Natural killer cell (primary cell): ENCODE measurements around the gene DRG2. TPM values are rescaled to one million over a fixed set of nuclear protein-coding genes. Genes with fewer than 3 reads are reported as not detected.

Source experiments
- ATAC-seq, 3 donors: fragments of 150-1000 bp in 2 of 3; fragments of 200-7000 bp in 1 of 3; cut with Tn5 transposase; 1 replicate in 1 of 3; 2 replicates in 2 of 3; pipeline ENCODE4 v1.10.0; 2021; ENCODE audit warnings: mild to moderate bottlenecking in 2 of 3, moderate library complexity in 2 of 3
- DNase-seq, 2 donors: peaks; one replicate each; pipeline versions ENCODE4 v3.0.0 to v3.0.0-alpha.2; 2013 to 2021; ENCODE audit warnings: mixed read lengths in 1 of 2
- H3K27ac ChIP-seq: one replicate; pipeline ENCODE4 v1.5.1; 2013; ENCODE audit warnings: mild to moderate bottlenecking, low read length
- H3K27me3 ChIP-seq: one replicate; pipeline ENCODE4 v1.6.1; 2013; ENCODE audit warnings: low read length; ENCODE audit not compliant: control insufficient read depth, insufficient read depth
- H3K36me3 ChIP-seq: one replicate; pipeline ENCODE4 v1.6.1; 2013; ENCODE audit warnings: low read length; ENCODE audit not compliant: control insufficient read depth, insufficient read depth
- H3K4me1 ChIP-seq: one replicate; pipeline ENCODE4 v1.6.1; 2013; ENCODE audit warnings: low read length; ENCODE audit not compliant: control insufficient read depth, insufficient read depth
- H3K4me3 ChIP-seq: one replicate; pipeline ENCODE4 v1.5.1; 2013; ENCODE audit warnings: low read length
- H3K9me3 ChIP-seq: one replicate; pipeline ENCODE4 v1.6.1; 2013; ENCODE audit warnings: low read length; ENCODE audit not compliant: control insufficient read depth, insufficient read depth
- H3K27ac Mint-ChIP-seq, 2 donors: one replicate each; pipeline ENCODE4 v1.8.0; 2022; ENCODE audit warnings: mild to moderate bottlenecking in 2 of 2, mixed read lengths in 2 of 2, moderate library complexity in 1 of 2
- H3K27me3 Mint-ChIP-seq, 2 donors: one replicate each; pipeline ENCODE4 v1.8.0; 2022; ENCODE audit warnings: low read depth in 2 of 2, mixed read lengths in 2 of 2
- H3K36me3 Mint-ChIP-seq: one replicate; pipeline ENCODE4 v1.8.0; 2022; ENCODE audit warnings: mixed read lengths
- H3K4me1 Mint-ChIP-seq, 2 donors: one replicate each; pipeline ENCODE4 v1.8.0; 2022; ENCODE audit warnings: mixed read lengths in 2 of 2
- H3K4me3 Mint-ChIP-seq: one replicate; pipeline ENCODE4 v1.8.0; 2022; ENCODE audit warnings: mild to moderate bottlenecking, moderate library complexity, mixed read lengths
- H3K9me3 Mint-ChIP-seq, 2 donors: one replicate each; pipeline ENCODE4 v1.8.0; 2022; ENCODE audit warnings: mixed read lengths in 2 of 2
- WGBS: methylation state at CpG from one replicate; pipeline ENCODE4 v1.1.7; 2013; ENCODE audit warnings: missing lambda C conversion rate; ENCODE audit not compliant: insufficient coverage; 5-methylcytosine and 5-hydroxymethylcytosine counted together
- intact Hi-C: fragments of 100-400 bp; cut with micrococcal nuclease; formaldehyde crosslinking; loops from one replicate; pipeline ENCODE4 v1.14.2; 2022
- total RNA-seq, 4 donors: library from RNA; stranded (reverse); fragments of 120-200 nt in 1 of 4; gene quantifications; one replicate each; pipeline versions ENCODE4 v1.2.3 to v1.2.4, GENCODE V29; 2013 to 2022
- TF ChIP-seq, protein P1 (sequence below): fragments of 200-600 bp; IDR thresholded peaks from one replicate; pipeline ENCODE4 v1.8.0; 2022; ENCODE audit warnings: antibody characterized with exemption

The DRG2 gene
- total RNA-seq, 3 donors from 2014 or later (not counting 1 experiment from before 2014, with no cell fraction given) = 53.3 to 69.2 (median 62.7) TPM

DNA sequence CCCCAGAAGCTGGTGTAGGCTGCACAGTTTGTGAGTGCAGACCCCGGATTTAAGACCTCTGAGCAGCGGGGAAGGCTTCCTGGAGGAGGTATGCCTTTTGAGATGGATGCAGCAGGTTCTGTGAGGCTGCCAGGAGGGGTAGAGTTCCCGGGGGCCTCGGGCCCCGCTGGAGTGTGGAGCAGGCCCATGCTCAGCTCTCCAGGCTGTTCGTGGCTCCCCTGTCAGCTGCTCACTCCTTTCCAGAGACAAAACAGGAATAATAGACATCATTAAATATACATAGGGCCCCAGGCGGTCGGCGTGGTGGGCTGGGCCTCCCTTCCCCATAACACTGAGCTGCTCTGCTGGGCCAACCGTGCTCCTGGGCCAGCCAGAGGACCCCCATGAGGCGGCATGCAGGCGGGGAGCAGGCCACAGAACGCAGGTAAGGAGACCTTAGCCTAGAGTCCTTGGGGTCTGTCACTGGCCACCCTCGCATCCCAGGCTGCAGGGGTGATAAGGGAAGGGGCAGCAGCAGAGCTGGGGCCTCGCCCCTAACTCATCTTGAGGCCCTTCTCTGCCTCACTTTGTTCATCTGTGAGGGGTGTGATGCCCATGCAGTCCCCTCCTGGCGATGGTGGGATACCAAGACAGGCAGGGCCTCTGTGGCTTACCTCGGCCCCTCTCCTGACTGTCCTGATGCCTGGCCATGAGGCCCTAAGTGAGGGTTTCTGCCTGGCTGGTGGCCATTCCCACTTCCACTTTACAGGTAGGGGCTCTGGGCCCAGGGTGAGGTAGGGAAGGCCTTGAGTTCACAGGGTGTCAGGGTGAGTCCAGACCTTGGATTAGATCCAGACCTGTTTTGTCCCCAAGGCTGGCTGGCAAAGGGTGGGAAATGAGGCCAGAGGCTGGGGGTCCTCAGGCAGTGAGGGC is 20.9 kb downstream of the DRG2 start, which contains the start of gene MYO15A:
Gene MYO15A, plus strand, starts transcription at position 356 of the 912 bp plus-strand sequence. CDS start 10,045 bp downstream, outside the sequence.
- Histone ChIP-seq H3K36me3 (peaks cover 10% of the 10 kb centered on the region), H3K9me3 (no peaks in the 10 kb centered on the region), H3K4me1 (no peaks in the 10 kb centered on the region), H3K4me3 (no peak within 1 kb of the TSS), H3K27ac (no peak within 1 kb of the TSS), H3K27me3 (no peaks in the 10 kb centered on the region)
- DNase-seq = no peak
- WGBS = 94% methylated on average over 17 of the region's 17 CpGs
- no peak within 1 kb of the TSS for H3K4me3 Mint-ChIP-seq
- H3K9me3 Mint-ChIP-seq = no peaks in the 10 kb centered on the region
- no peaks in the 10 kb centered on the region for H3K27me3 Mint-ChIP-seq
- intact Hi-C loops = no loop called here
- H3K27ac Mint-ChIP-seq = peak within 1 kb of the TSS in 1 of 2 donors; percentile 20
- no peak for ATAC-seq
- H3K4me1 Mint-ChIP-seq = no peaks in the 10 kb centered on the region
- no peaks in the 10 kb centered on the region for H3K36me3 Mint-ChIP-seq
- TF ChIP-seq, protein P1, sequence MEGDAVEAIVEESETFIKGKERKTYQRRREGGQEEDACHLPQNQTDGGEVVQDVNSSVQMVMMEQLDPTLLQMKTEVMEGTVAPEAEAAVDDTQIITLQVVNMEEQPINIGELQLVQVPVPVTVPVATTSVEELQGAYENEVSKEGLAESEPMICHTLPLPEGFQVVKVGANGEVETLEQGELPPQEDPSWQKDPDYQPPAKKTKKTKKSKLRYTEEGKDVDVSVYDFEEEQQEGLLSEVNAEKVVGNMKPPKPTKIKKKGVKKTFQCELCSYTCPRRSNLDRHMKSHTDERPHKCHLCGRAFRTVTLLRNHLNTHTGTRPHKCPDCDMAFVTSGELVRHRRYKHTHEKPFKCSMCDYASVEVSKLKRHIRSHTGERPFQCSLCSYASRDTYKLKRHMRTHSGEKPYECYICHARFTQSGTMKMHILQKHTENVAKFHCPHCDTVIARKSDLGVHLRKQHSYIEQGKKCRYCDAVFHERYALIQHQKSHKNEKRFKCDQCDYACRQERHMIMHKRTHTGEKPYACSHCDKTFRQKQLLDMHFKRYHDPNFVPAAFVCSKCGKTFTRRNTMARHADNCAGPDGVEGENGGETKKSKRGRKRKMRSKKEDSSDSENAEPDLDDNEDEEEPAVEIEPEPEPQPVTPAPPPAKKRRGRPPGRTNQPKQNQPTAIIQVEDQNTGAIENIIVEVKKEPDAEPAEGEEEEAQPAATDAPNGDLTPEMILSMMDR = no peak

DNA sequence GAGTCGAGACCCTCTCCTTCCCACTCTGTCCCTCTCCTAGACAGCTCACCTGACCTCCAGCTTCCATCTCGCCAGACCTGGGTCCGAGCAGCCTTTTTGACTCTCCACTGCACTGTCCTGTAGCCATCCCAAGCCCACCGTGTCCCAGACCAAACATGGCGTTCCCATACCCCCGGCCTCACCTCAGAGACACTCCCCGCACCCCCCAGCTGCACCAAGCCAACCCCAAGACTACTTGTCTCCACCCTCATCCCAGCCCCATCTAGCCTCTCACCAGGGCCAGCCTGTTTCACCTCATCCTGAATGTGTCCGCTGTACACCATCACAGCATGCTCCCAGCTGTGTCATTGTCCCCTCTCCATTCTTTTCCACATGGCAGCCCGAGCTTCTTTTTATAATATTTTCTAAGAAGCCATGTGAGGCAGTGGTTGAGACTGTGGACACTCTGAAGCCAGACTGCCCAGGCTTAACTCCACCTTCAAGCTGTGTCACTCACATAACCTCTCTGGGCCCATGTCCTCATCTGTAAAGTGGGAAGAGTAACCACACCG is 22.3 kb downstream of the DRG2 start:
- Histone ChIP-seq H3K27me3 (no peaks in the 10 kb centered on the region), H3K4me3 (no peak overlapping the region), H3K36me3 (peaks cover 10% of the 10 kb centered on the region), H3K9me3 (no peaks in the 10 kb centered on the region), H3K4me1 (no peaks in the 10 kb centered on the region), H3K27ac (no peak overlapping the region)
- Mint-ChIP-seq H3K9me3 (no peaks in the 10 kb centered on the region), H3K27me3 (peaks cover 0 to 3% of the 10 kb centered on the region in 2 donors), H3K36me3 (no peaks in the 10 kb centered on the region), H3K27ac (no peak overlapping the region), H3K4me1 (peaks cover 0 to 3% of the 10 kb centered on the region in 2 donors), H3K4me3 (no peak overlapping the region)
- ATAC-seq (no peak), DNase-seq (no peak)
- intact Hi-C loops = no loop called here
- WGBS = 84% methylated on average over 9 of the region's 10 CpGs
- TF ChIP-seq, protein P1 = no peak

DNA sequence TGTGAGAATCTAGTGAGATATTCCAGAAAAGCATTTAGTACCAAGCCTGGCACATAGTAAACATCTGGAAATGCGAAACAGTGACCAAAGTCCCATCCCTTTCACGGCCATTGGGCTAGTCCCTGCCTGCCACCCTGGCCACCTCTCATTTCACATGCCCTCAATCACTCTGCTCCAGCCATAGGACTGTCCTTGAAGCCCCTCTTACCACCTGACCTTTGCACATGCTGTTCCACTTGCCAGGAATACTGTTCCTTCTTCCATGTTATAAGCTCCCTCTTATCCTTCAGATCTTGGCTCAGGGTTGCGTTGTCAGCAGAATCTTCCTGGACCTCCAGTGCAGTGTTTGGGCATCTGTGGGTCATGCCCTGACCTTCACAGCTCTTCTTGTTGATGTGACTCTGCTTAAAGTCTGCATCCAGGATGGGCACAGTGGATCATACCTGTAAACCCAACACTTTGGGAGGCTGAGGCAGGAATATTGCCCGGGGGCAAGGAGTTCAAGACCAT is 22.9 kb downstream of the DRG2 start:
- DNase-seq (no peak), ATAC-seq (no peak)
- H3K27me3 Mint-ChIP-seq = peaks cover 0 to 3% of the 10 kb centered on the region in 2 donors
- Histone ChIP-seq H3K36me3 (peaks cover 10% of the 10 kb centered on the region), H3K4me1 (no peaks in the 10 kb centered on the region), H3K27ac (no peak overlapping the region), H3K4me3 (no peak overlapping the region), H3K27me3 (no peaks in the 10 kb centered on the region), H3K9me3 (no peaks in the 10 kb centered on the region)
- intact Hi-C loops = no loop called here
- H3K9me3 Mint-ChIP-seq = no peaks in the 10 kb centered on the region
- peak overlapping the region in 1 of 2 donors; percentile 47 for H3K27ac Mint-ChIP-seq
- peaks cover 0 to 5% of the 10 kb centered on the region in 2 donors for H3K4me1 Mint-ChIP-seq
- no peaks in the 10 kb centered on the region for H3K36me3 Mint-ChIP-seq
- TF ChIP-seq, protein P1 = no peak
- no peak overlapping the region for H3K4me3 Mint-ChIP-seq
- WGBS = 69% methylated on average over 4 of the region's 4 CpGs
